Heart left ventricle (tissue), 16 donors: ENCODE measurements around the gene PLOD1. TPM values are rescaled to one million over a fixed set of nuclear protein-coding genes. Genes with fewer than 3 reads are reported as not detected.

Experiments
- ATAC-seq, 4 donors: fragments of 200-7000 bp; cut with Tn5 transposase; one replicate each; pipeline ENCODE4 v1.9.1; 2020 to 2022; ENCODE audit warnings: moderate library complexity in 4 of 4, mild to moderate bottlenecking in 3 of 4, moderate number of reproducible peaks in 1 of 4
- DNase-seq, 5 donors: peaks; one replicate each; pipeline ENCODE4 v3.0.0-alpha.2; 2020
- H3K27ac ChIP-seq, 12 donors: fragments of 200-600 bp; sonication (generic) in 4 of 12; one replicate each; pipeline versions ENCODE4 v1.5.0 to v1.8.0; 2016 to 2022; ENCODE audit warnings: mild to moderate bottlenecking in 2 of 12
- H3K27me3 ChIP-seq, 9 donors: fragments of 200-600 bp; sonication (generic) in 2 of 9; one replicate each; pipeline versions ENCODE4 v1.5.1 to v1.8.0; 2016 to 2022; ENCODE audit warnings: mild to moderate bottlenecking in 3 of 9
- H3K36me3 ChIP-seq, 9 donors: fragments of 200-600 bp; sonication (generic) in 2 of 9; one replicate each; pipeline versions ENCODE4 v1.5.0 to v1.8.0; 2018 to 2022; ENCODE audit warnings: mild to moderate bottlenecking in 2 of 9
- H3K4me1 ChIP-seq, 12 donors: fragments of 200-600 bp; sonication (generic) in 4 of 12; one replicate each; pipeline versions ENCODE4 v1.5.0 to v1.8.0; 2016 to 2022; ENCODE audit warnings: mild to moderate bottlenecking in 3 of 12
- H3K4me3 ChIP-seq, 12 donors: fragments of 200-600 bp; sonication (generic) in 4 of 12; one replicate each; pipeline versions ENCODE4 v1.5.0 to v1.8.0; 2017 to 2022; ENCODE audit warnings: mild to moderate bottlenecking in 9 of 12, moderate library complexity in 4 of 12
- H3K9me3 ChIP-seq, 12 donors: fragments of 200-600 bp; sonication (generic) in 4 of 12; one replicate each; pipeline versions ENCODE4 v1.5.0 to v1.8.0; 2016 to 2022; ENCODE audit warnings: mild to moderate bottlenecking in 1 of 12
- CTCF ChIP-seq, 12 donors: fragments of 200-600 bp; sonication (generic) in 4 of 12; IDR thresholded peaks; one replicate each; pipeline versions ENCODE4 v1.5.0 to v1.8.0; 2018 to 2022; ENCODE audit warnings: antibody characterized with exemption in 12 of 12, mild to moderate bottlenecking in 5 of 12
- POLR2A ChIP-seq, 2 donors: fragments of 450-650 bp; IDR thresholded peaks; one replicate each; pipeline ENCODE4 v1.6.1; 2017; ENCODE audit warnings: antibody characterized with exemption in 2 of 2, mild to moderate bottlenecking in 2 of 2, moderate library complexity in 2 of 2
- WGBS, 4 donors: extraction: QIAGEN DNeasy Blood & Tissue Kit in 2 of 4; methylation state at CpG; one replicate each; pipeline versions ENCODE4 v1.1.5 to v1.1.7; 2013 to 2018; 5-methylcytosine and 5-hydroxymethylcytosine counted together
- intact Hi-C, 10 donors: fragments of 100-400 bp; cut with DNase I; formaldehyde crosslinking; loops; one replicate each; pipeline versions ENCODE4 v1.11.1 to v1.14.2; 2022
- polyA plus RNA-seq, 2 donors: library from polyadenylated mRNA; stranded (reverse); fragments of 200-250 nt; gene quantifications; one replicate each; pipeline ENCODE4 v1.2.3, GENCODE V29; 2013
- total RNA-seq, 9 donors: library from RNA; depleted of rRNA in 2 of 9; stranded (reverse); fragments of >200 nt in 2 of 9; fragmentation: NEBNext Ultra II Directional in 3 of 9; extraction: Animal tissue kit (Norgen Biotek cat#: 25700) in 3 of 9; gene quantifications; one replicate each; pipeline versions ENCODE4 v1.1.0 to v1.2.4, GENCODE V29; 2016 to 2023
- donor health status: ischemic (EF 13 %, LVEDD 7.1; RV severe dilation, severe dysfunction).
- donor health status: healthy with polysubstance abuse.
- donor health status: DM: no; HTN: yes; CAD: no.
- donor health status: DM: no; HTN: no; CAD: no.
- donor health status: ischemic (EF 25% LVEDD 6.9; RV normal size, moderate dysfunction).
- donor health status: ischemic (EF 25% LVEDD 5.7; RV mildly dilated, moderate dysfunction).
- donor health status: healthy.
- donor health status: DM: yes; HTN: yes; CAD: no.
- donor health status: ischemic (EF 35%, LVEDD 5.7; RV mildly dilated, moderate dysfunction).
- donor health status: nonischemic (EF 11% LVEDD 7.7; RV severe dilation, severe dysfunction).
- donor health status: DM: yes; HTN: yes; CAD: no.
- donor health status: PGD.
- donor health status: ischemic (EF 29% LVEDD 5.4; RV normal size, mild dysfunction).
- donor health status: nonischemic (EF 23%, LVEDD 6.1; RV moderate dilation, normal function).

Gene PLOD1
- total and polyA plus RNA-seq, 11 donors = 37.5 to 108 (median 50.1) TPM

DNA sequence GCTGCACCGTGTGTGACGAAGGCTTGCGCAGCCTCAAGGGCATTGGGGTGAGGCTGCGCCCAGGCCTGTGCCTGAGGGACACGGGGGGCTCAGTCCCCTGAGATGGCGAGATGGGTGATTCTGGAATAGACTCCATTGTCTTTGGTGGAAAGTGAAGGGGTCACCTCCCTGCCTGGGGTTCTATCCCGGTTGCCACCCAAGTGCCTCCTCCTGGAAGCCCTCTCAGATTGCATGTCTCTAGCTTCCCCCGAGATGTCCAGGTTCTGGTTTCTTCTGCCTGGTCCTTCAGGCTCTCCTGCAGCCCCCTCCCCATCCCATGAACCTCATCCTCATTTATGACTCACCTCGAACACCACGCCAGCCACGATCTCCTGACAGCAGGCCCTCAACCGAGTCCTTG lies 23.4 kb downstream of the PLOD1 start:
- no peaks in the 10 kb centered on the region for H3K9me3 ChIP-seq
- peaks cover 0 to 19% (median 0%) of the 10 kb centered on the region in 12 donors for H3K4me1 ChIP-seq
- DNase-seq (no peak), ATAC-seq (no peak)
- H3K27ac ChIP-seq = no peak overlapping the region
- intact Hi-C loops = no loop called here
- 92 to 96% (median 95%) methylated on average over 6 to 12 of the region's 12 CpGs for WGBS, 4 donors
- TF ChIP-seq POLR2A (IDR thresholded peaks at IDR 0.05) (no peak), CTCF (IDR thresholded peaks at IDR 0.05) (no peak)
- no peak overlapping the region for H3K4me3 ChIP-seq
- H3K27me3 ChIP-seq = no peaks in the 10 kb centered on the region
- peaks cover 0 to 95% (median 77%) of the 10 kb centered on the region in 9 donors for H3K36me3 ChIP-seq

DNA sequence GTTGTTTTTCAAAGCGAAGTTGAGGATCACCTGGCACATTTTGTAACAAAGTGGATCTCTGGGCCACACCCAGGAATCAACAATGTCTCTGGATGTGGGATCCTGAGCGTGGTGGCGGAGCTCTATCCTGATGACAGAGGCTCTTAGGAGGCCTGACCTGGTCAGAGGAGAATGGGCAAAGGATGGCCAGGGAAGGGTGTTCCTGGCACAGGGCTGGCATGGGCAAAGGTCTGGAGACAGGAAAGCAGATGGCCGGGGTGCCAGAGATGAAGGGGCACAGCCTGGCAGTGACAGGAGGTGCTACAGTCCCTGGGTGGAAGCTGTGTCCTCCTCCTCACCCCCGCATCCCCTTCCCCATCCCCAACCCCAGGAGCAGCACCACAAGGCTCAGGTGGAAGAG lies 25.8 kb downstream of the PLOD1 start:
- H3K27me3 ChIP-seq = no peaks in the 10 kb centered on the region
- no peak overlapping the region for H3K4me3 ChIP-seq
- peak overlapping the region in 1 of 12 donors; percentile 87 for H3K27ac ChIP-seq
- TF ChIP-seq CTCF (IDR thresholded peaks at IDR 0.05) (no peak), POLR2A (IDR thresholded peaks at IDR 0.05) (no peak)
- 93 to 99% (median 95%) methylated on average over 3 to 5 of the region's 5 CpGs for WGBS, 4 donors
- ATAC-seq (no peak), DNase-seq (no peak)
- peaks cover 0 to 99% (median 89%) of the 10 kb centered on the region in 9 donors for H3K36me3 ChIP-seq
- H3K4me1 ChIP-seq = peaks cover 0 to 19% (median 0%) of the 10 kb centered on the region in 12 donors
- no peaks in the 10 kb centered on the region for H3K9me3 ChIP-seq
- intact Hi-C loops = loop anchor here in 2 of 10 donors (10.0 kb wide), 1 partner anchor 125 kb away; no protein-coding TSS in a partner anchor

DNA sequence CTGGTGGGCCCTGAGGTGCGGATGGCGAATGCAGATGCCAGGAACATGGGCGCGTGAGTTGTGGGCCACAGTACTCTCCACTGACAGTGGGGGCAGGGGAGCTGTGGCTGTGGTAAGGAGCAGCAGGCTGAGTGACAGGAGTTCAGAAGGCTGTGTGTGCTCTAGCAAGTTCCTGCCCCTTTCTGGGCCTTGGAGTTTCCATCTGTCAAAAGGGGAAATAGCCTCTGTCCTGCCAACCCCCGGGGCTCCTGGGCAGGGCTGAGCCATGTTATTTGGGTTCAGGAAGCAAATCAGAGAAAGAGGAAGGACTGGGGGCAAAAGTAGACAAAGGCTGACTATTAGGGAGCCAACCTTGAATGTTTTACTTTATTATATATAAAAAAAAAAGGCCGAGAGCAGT lies 26.2 kb downstream of the PLOD1 start:
- no peak for DNase-seq
- WGBS, 4 donors = 80 to 89% (median 84%) methylated on average over 5 to 6 of the region's 6 CpGs
- peak overlapping the region in 2 of 12 donors; percentile 6 to 87 for H3K27ac ChIP-seq
- H3K36me3 ChIP-seq = peaks cover 0 to 99% (median 89%) of the 10 kb centered on the region in 9 donors
- no peaks in the 10 kb centered on the region for H3K27me3 ChIP-seq
- no peaks in the 10 kb centered on the region for H3K9me3 ChIP-seq
- peaks cover 0 to 19% (median 0%) of the 10 kb centered on the region in 12 donors for H3K4me1 ChIP-seq
- peak in 3 of 4 donors; percentile 38 to 48 (median 47) for ATAC-seq
- TF ChIP-seq POLR2A (IDR thresholded peaks at IDR 0.05) (no peak), CTCF (IDR thresholded peaks at IDR 0.05) (no peak)
- H3K4me3 ChIP-seq = no peak overlapping the region
- intact Hi-C loops = loop anchor here in 2 of 10 donors (10.0 kb wide), 1 partner anchor 126 kb away; no protein-coding TSS in a partner anchor

GRCh38 chr1:11961230-11961629 lies 26.7 kb downstream of the PLOD1 start:
- H3K27ac ChIP-seq = peak overlapping the region in 2 of 12 donors; percentile 6 to 87
- H3K27me3 ChIP-seq = no peaks in the 10 kb centered on the region
- H3K4me3 ChIP-seq = no peak overlapping the region
- H3K9me3 ChIP-seq = no peaks in the 10 kb centered on the region
- H3K4me1 ChIP-seq = peaks cover 0 to 19% (median 0%) of the 10 kb centered on the region in 12 donors
- DNase-seq = no peak
- peaks cover 0 to 100% (median 88%) of the 10 kb centered on the region in 9 donors for H3K36me3 ChIP-seq
- peak in 1 of 4 donors; percentile 45 for ATAC-seq
- WGBS, 4 donors = 67 to 79% (median 74%) methylated on average over 4 of the region's 4 CpGs
- intact Hi-C loops = loop anchor here in 2 of 10 donors (10.0 kb wide), 1 partner anchor 126 kb away; no protein-coding TSS in a partner anchor
- TF ChIP-seq POLR2A (IDR thresholded peaks at IDR 0.05) (no peak), CTCF (IDR thresholded peaks at IDR 0.05) (no peak)
